Measurements from ENCODE around the gene UBE2R2. TPM values are rescaled to one million over a fixed set of nuclear protein-coding genes. Genes with fewer than 3 reads are reported as not detected.
"Not testable (repeated sequence)": the region's sequence is repeated elsewhere in the genome, so short reads cannot be mapped to it uniquely, and the experiment has no call there.

UBE2R2 gene
- total RNA-seq, 5 donors from 2014 or later (not counting 1 experiment from before 2014, with no cell fraction given): 23.8 to 29.3 (median 28.1) TPM

DNA sequence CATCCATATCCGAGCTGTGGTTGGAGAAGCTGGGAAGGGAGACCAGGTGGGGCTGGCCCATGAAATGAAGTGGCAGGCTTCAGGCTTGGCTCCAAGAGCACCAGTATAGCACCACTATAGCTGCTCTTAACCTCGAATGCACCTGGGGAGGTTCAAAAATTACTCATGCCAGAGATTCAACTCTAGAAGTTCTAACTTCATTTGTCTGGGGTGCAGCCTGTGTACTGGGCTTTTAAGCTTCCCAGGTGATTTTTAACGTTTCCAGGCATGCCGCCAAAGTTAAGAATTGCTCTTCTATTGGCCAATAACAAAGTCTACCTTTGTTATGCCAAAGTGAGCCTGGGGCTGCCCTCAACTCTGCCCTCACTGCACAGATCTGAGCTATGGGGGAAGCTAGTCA lies 21.1 kb upstream of the UBE2R2 start:
- H3K27me3 ChIP-seq (replicated peaks in 1 of 2; ENCODE audit: control insufficient read depth in 2 of 2, extremely low read depth in 1 of 2, insufficient read depth in 2 of 2, low read length in 1 of 2): peaks cover 0 to 33% of the 10 kb centered on the region in 2 experiments
- POLR2A ChIA-PET: interaction anchor here in 1 of 2 donors (0.6 kb wide), 1 partner anchor 21 kb away, joined by 5 read pairs; no protein-coding TSS in a partner anchor
- H3K36me3 Mint-ChIP-seq: no peaks in the 10 kb centered on the region
- ATAC-seq (replicated peaks in 1 of 4): no peak
- no peak overlapping the region for H3K27ac Mint-ChIP-seq
- H3K27ac ChIP-seq (ENCODE audit: low read length): no peak overlapping the region
- DNase-seq: no peak
- H3K27me3 Mint-ChIP-seq: peaks cover 19 to 28% of the 10 kb centered on the region in 2 donors
- H3K9me3 Mint-ChIP-seq: no peaks in the 10 kb centered on the region
- no peak overlapping the region for H3K4me3 Mint-ChIP-seq
- H3K4me1 ChIP-seq (ENCODE audit: control insufficient read depth in 1 of 2, extremely low read depth in 1 of 2, insufficient read depth in 2 of 2, low read length in 2 of 2): no peaks in the 10 kb centered on the region
- H3K4me3 ChIP-seq (ENCODE audit: control insufficient read depth in 1 of 2, extremely low read depth in 1 of 2, low read length in 1 of 2): no peak overlapping the region
- no peaks in the 10 kb centered on the region for H3K36me3 ChIP-seq (ENCODE audit: control insufficient read depth in 2 of 2, extremely low read depth in 1 of 2, insufficient read depth in 1 of 2, low read length in 1 of 2)
- H3K4me1 Mint-ChIP-seq: no peaks in the 10 kb centered on the region
- no peaks in the 10 kb centered on the region for H3K9me3 ChIP-seq
- 92% methylated on average over 2 of the region's 4 CpGs for WGBS (ENCODE audit: insufficient coverage)
- CTCF ChIA-PET: no interaction called here

DNA sequence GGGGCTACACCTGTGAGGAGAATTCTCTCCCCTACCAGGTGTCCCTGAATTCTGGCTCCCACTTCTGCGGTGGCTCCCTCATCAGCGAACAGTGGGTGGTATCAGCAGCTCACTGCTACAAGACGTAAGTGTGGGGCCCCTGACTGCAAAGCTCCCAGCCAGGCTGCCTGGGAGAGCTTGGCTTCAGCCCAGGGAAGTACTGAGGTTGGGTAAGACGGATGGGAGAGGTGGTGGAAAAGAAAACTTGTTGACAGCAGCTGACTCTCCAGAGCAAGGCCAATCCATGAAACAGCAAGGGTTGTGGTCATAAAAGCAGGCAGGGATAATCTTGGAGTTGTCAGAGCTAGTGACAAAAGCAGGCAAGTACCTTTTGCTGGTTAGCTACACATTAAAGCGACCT lies 20.3 kb upstream of the UBE2R2 start:
- H3K36me3 ChIP-seq (ENCODE audit: control insufficient read depth in 2 of 2, extremely low read depth in 1 of 2, insufficient read depth in 1 of 2, low read length in 1 of 2); DNase-seq; H3K4me1 Mint-ChIP-seq; H3K4me3 ChIP-seq (ENCODE audit: control insufficient read depth in 1 of 2, extremely low read depth in 1 of 2, low read length in 1 of 2); H3K9me3 Mint-ChIP-seq; H3K9me3 ChIP-seq; H3K4me1 ChIP-seq (ENCODE audit: control insufficient read depth in 1 of 2, extremely low read depth in 1 of 2, insufficient read depth in 2 of 2, low read length in 2 of 2); H3K36me3 Mint-ChIP-seq; POLR2A ChIA-PET; H3K27ac ChIP-seq (ENCODE audit: low read length); H3K4me3 Mint-ChIP-seq; ATAC-seq (replicated peaks in 1 of 4); H3K27ac Mint-ChIP-seq: not testable (repeated sequence)
- peaks cover 0 to 31% of the 10 kb centered on the region in 2 experiments for H3K27me3 ChIP-seq (replicated peaks in 1 of 2; ENCODE audit: control insufficient read depth in 2 of 2, extremely low read depth in 1 of 2, insufficient read depth in 2 of 2, low read length in 1 of 2)
- 70% methylated on average over 4 of the region's 5 CpGs for WGBS (ENCODE audit: insufficient coverage)
- CTCF ChIA-PET: interaction anchor here in 1 of 2 donors (0.8 kb wide), 1 partner anchor 539 kb away, joined by 3 read pairs; no protein-coding TSS in a partner anchor
- peaks cover 19 to 28% of the 10 kb centered on the region in 2 donors for H3K27me3 Mint-ChIP-seq

DNA sequence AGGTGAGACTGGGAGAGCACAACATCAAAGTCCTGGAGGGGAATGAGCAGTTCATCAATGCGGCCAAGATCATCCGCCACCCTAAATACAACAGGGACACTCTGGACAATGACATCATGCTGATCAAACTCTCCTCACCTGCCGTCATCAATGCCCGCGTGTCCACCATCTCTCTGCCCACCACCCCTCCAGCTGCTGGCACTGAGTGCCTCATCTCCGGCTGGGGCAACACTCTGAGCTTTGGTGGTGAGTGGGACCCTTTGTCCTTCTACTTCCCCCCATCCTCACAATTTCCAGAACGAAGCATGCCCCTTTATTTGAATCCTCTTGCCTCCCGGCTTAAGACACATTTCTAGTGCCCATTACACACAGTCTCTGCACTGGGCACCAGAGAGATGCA lies 19.1 kb upstream of the UBE2R2 start:
- no CpG with 5 or more reads among the region's 8 CpGs for WGBS (ENCODE audit: insufficient coverage)
- peaks cover 19 to 28% of the 10 kb centered on the region in 2 donors for H3K27me3 Mint-ChIP-seq
- H3K36me3 Mint-ChIP-seq: no peaks in the 10 kb centered on the region
- ATAC-seq (replicated peaks in 1 of 4) (no peak), DNase-seq (no peak)
- ChIA-PET POLR2A (no interaction called here), CTCF (no interaction called here)
- peaks cover 0 to 32% of the 10 kb centered on the region in 2 experiments for H3K27me3 ChIP-seq (replicated peaks in 1 of 2; ENCODE audit: control insufficient read depth in 2 of 2, extremely low read depth in 1 of 2, insufficient read depth in 2 of 2, low read length in 1 of 2)
- no peak overlapping the region for H3K4me3 ChIP-seq (ENCODE audit: control insufficient read depth in 1 of 2, extremely low read depth in 1 of 2, low read length in 1 of 2)
- no peaks in the 10 kb centered on the region for H3K9me3 Mint-ChIP-seq
- H3K4me3 Mint-ChIP-seq: no peak overlapping the region
- H3K9me3 ChIP-seq: no peaks in the 10 kb centered on the region
- H3K36me3 ChIP-seq (ENCODE audit: control insufficient read depth in 2 of 2, extremely low read depth in 1 of 2, insufficient read depth in 1 of 2, low read length in 1 of 2): no peaks in the 10 kb centered on the region
- no peak overlapping the region for H3K27ac Mint-ChIP-seq
- no peaks in the 10 kb centered on the region for H3K4me1 ChIP-seq (ENCODE audit: control insufficient read depth in 1 of 2, extremely low read depth in 1 of 2, insufficient read depth in 2 of 2, low read length in 2 of 2)
- no peaks in the 10 kb centered on the region for H3K4me1 Mint-ChIP-seq
- no peak overlapping the region for H3K27ac ChIP-seq (ENCODE audit: low read length)

DNA sequence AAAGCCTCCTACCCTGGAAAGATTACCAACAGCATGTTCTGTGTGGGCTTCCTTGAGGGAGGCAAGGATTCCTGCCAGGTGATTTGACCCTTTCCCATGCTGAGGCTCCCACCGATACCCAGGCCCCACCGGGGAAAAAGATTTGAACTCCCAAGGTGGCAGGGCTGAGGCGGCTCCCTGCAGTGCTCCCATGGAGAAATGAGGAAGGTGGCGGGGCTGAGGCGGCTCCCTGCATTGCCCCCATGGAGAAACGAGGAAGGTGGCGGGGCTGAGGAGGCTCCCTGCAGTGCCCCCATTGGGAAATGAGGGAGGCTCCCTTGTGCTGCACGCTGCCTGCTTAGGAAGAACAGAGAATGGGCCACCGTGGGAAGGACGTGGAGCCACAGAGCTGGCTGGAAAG lies 18.4 kb upstream of the UBE2R2 start:
- Mint-ChIP-seq H3K4me1 (no peaks in the 10 kb centered on the region), H3K36me3 (no peaks in the 10 kb centered on the region), H3K27ac (no peak overlapping the region), H3K4me3 (no peak overlapping the region), H3K9me3 (no peaks in the 10 kb centered on the region), H3K27me3 (peaks cover 21 to 28% of the 10 kb centered on the region in 2 donors)
- no peak for DNase-seq
- Histone ChIP-seq H3K9me3 (no peaks in the 10 kb centered on the region), H3K4me3 (ENCODE audit: control insufficient read depth in 1 of 2, extremely low read depth in 1 of 2, low read length in 1 of 2) (no peak overlapping the region), H3K36me3 (ENCODE audit: control insufficient read depth in 2 of 2, extremely low read depth in 1 of 2, insufficient read depth in 1 of 2, low read length in 1 of 2) (no peaks in the 10 kb centered on the region), H3K27ac (ENCODE audit: low read length) (no peak overlapping the region), H3K27me3 (replicated peaks in 1 of 2; ENCODE audit: control insufficient read depth in 2 of 2, extremely low read depth in 1 of 2, insufficient read depth in 2 of 2, low read length in 1 of 2) (peaks cover 0 to 32% of the 10 kb centered on the region in 2 experiments), H3K4me1 (ENCODE audit: control insufficient read depth in 1 of 2, extremely low read depth in 1 of 2, insufficient read depth in 2 of 2, low read length in 2 of 2) (no peaks in the 10 kb centered on the region)
- 93% methylated on average over 3 of the region's 10 CpGs for WGBS (ENCODE audit: insufficient coverage)
- POLR2A ChIA-PET: interaction anchor here in 1 of 2 donors (0.6 kb wide), 1 partner anchor 1679 kb away, joined by 5 read pairs; no protein-coding TSS in a partner anchor
- CTCF ChIA-PET: no interaction called here
- ATAC-seq (replicated peaks in 1 of 4): no peak

DNA sequence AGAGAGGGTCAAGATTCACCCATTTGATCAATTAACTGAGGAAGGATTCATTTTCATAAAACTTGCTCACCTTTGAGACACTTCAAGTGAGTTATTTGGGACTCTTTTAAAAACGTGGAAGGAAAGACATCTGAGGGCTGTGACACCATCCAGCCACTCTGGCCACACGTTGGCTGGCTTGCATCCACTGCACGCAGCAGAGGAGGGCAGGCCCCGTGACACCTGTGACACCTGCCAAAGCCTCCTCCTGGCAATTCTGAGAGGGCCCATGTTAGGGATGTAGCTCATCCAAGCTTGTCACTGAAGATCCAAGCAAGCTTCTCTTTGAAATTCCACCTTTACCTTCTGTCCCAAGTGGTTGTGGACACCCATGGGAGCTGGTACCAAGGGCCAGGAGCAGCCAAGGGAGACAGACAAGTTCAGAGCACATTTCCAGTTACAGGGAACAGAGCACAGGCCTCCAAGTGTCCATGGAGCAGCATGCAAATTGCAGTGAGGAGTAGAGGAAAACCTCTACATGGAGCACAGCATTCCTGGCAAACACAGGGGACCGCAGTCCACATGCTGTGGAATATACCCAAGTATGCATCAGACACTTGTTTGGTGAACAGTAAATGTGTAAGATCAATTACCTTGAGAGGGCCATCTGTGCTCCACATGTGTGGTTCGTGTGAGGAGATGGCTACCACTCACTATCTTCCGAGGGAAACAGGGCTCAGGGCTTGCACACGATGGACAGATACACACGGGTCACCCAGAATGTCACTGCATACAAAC lies 16.8 kb upstream of the UBE2R2 start:
- peaks cover 19 to 28% of the 10 kb centered on the region in 2 donors for H3K27me3 Mint-ChIP-seq
- ChIA-PET POLR2A (interaction anchor here in 1 of 2 donors (0.6 kb wide), 1 partner anchor 193 kb away, joined by 3 read pairs; no protein-coding TSS in a partner anchor), CTCF (no interaction called here)
- no peaks in the 10 kb centered on the region for H3K4me1 Mint-ChIP-seq
- Histone ChIP-seq H3K27me3 (replicated peaks in 1 of 2; ENCODE audit: control insufficient read depth in 2 of 2, extremely low read depth in 1 of 2, insufficient read depth in 2 of 2, low read length in 1 of 2) (peaks cover 0 to 32% of the 10 kb centered on the region in 2 experiments), H3K9me3 (no peaks in the 10 kb centered on the region), H3K4me3 (ENCODE audit: control insufficient read depth in 1 of 2, extremely low read depth in 1 of 2, low read length in 1 of 2) (no peak overlapping the region), H3K4me1 (ENCODE audit: control insufficient read depth in 1 of 2, extremely low read depth in 1 of 2, insufficient read depth in 2 of 2, low read length in 2 of 2) (no peaks in the 10 kb centered on the region), H3K27ac (ENCODE audit: low read length) (no peak overlapping the region), H3K36me3 (ENCODE audit: control insufficient read depth in 2 of 2, extremely low read depth in 1 of 2, insufficient read depth in 1 of 2, low read length in 1 of 2) (no peaks in the 10 kb centered on the region)
- H3K4me3 Mint-ChIP-seq: no peak overlapping the region
- H3K36me3 Mint-ChIP-seq: no peaks in the 10 kb centered on the region
- DNase-seq (no peak), ATAC-seq (replicated peaks in 1 of 4) (no peak)
- no peaks in the 10 kb centered on the region for H3K9me3 Mint-ChIP-seq
- WGBS (ENCODE audit: insufficient coverage): 73% methylated on average over 6 of the region's 9 CpGs
- no peak overlapping the region for H3K27ac Mint-ChIP-seq

DNA sequence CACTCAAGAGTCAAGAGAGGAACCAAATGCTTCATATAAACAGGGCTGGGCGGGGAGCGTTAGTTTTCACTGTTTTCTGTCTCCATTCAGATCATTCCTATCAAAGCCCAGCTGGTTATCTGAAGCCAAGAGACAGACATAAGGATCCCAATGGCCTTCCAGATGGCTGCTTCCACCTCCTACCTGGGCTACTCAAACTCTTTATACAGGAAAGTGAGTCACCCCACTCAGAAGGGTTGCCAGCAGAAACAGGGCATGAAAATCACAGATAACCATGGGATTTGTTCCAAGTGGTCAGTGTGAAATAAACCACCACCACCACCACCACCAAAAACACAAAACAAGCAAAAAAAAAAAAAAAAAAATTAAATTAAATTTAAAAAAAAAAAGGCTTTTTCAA lies 16.1 kb upstream of the UBE2R2 start:
- H3K27ac Mint-ChIP-seq: no peak overlapping the region
- H3K4me1 Mint-ChIP-seq: no peaks in the 10 kb centered on the region
- no peak overlapping the region for H3K4me3 Mint-ChIP-seq

More for the DNA sequence above, 16.1 kb upstream of the UBE2R2 start:
- peaks cover 16 to 22% of the 10 kb centered on the region in 2 donors for H3K27me3 Mint-ChIP-seq
- CTCF ChIA-PET: no interaction called here
- H3K4me3 ChIP-seq (ENCODE audit: control insufficient read depth in 1 of 2, extremely low read depth in 1 of 2, low read length in 1 of 2): no peak overlapping the region
- H3K9me3 ChIP-seq: no peaks in the 10 kb centered on the region
- no peaks in the 10 kb centered on the region for H3K9me3 Mint-ChIP-seq
- 94% methylated on average over 2 of the region's 2 CpGs for WGBS (ENCODE audit: insufficient coverage)
- no peaks in the 10 kb centered on the region for H3K36me3 Mint-ChIP-seq
- ATAC-seq (replicated peaks in 1 of 4) (no peak), DNase-seq (no peak)
- no peaks in the 10 kb centered on the region for H3K4me1 ChIP-seq (ENCODE audit: control insufficient read depth in 1 of 2, extremely low read depth in 1 of 2, insufficient read depth in 2 of 2, low read length in 2 of 2)
- peaks cover 0 to 28% of the 10 kb centered on the region in 2 experiments for H3K27me3 ChIP-seq (replicated peaks in 1 of 2; ENCODE audit: control insufficient read depth in 2 of 2, extremely low read depth in 1 of 2, insufficient read depth in 2 of 2, low read length in 1 of 2)
- H3K27ac ChIP-seq (ENCODE audit: low read length): no peak overlapping the region
- POLR2A ChIA-PET: no interaction called here
- H3K36me3 ChIP-seq (ENCODE audit: control insufficient read depth in 2 of 2, extremely low read depth in 1 of 2, insufficient read depth in 1 of 2, low read length in 1 of 2): no peaks in the 10 kb centered on the region

Data from T-cell (primary cell).